Endothelial cell of umbilical vein (primary cell): Measurements from ENCODE around the gene IL4R.

Experiments
- CTCF ChIP-seq, 2 donors: IDR thresholded peaks; 1 replicate in 1 of 2; 2 replicates in 1 of 2; pipeline ENCODE4 v1.5.1; 2011; ENCODE audit warnings: low read length in 2 of 2, mild to moderate bottlenecking in 2 of 2, moderate library complexity in 2 of 2, control low read depth in 1 of 2, inconsistent platforms in 1 of 2, low read depth in 1 of 2; ENCODE audit not compliant: insufficient read depth in 1 of 2; ENCODE audit errors: extremely low read depth in 1 of 2
- EZH2 ChIP-seq: IDR thresholded peaks from 2 replicates; pipeline ENCODE4 v1.6.1; 2012; ENCODE audit warnings: borderline replicate concordance, low read depth, mild to moderate bottlenecking, moderate library complexity, low read length, inconsistent platforms; ENCODE audit not compliant: severe bottlenecking
- GATA2 ChIP-seq: IDR thresholded peaks from 2 replicates; pipeline ENCODE4 v1.7.0; 2011; ENCODE audit warnings: low read depth, mild to moderate bottlenecking, moderate library complexity, mixed read lengths, low read length; ENCODE audit not compliant: insufficient read length, insufficient read depth
- POLR2A ChIP-seq: IDR thresholded peaks from 2 replicates; pipeline ENCODE4 v1.6.1; 2012; ENCODE audit warnings: low read depth, mild to moderate bottlenecking, control low read depth, low read length
- POLR2AphosphoS5 ChIP-seq: IDR thresholded peaks from 2 replicates; pipeline ENCODE4 v1.6.1; 2012; ENCODE audit warnings: low read depth, mild to moderate bottlenecking, control low read depth, low read length, moderate library complexity; ENCODE audit not compliant: insufficient read depth

DNA sequence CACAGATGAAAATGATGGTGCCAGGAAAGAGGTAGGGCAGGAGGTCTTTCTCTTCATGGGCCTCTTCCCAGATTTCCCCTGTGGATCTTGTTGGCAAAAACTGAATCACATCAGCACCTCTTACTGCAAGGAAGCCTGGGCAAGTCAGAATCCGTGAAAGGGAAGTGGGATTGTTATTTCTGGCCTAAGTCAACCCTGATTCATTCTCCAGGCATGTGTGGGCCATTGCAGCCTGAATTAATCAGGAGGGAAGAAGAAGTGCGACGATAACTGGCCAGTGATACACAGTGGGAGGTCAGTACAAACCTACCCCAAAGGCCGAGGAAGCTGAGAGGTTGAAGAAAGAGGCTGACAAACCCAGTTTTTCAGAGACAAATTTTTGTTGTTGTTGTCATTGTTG lies 27.3 kb upstream of the IL4R start:
- TF ChIP-seq CTCF (IDR thresholded peaks at IDR 0.05; ENCODE audit: extremely low read depth in 1 of 2, insufficient read depth in 1 of 2, low read depth in 1 of 2, low read length in 2 of 2): no peak
- TF ChIP-seq EZH2: no peak
- TF ChIP-seq POLR2AphosphoS5: peak; percentile 98
- peak; percentile 75 for TF ChIP-seq GATA2
- peak; percentile 50 for TF ChIP-seq POLR2A
